Lower leg skin (tissue), 4 donors: ENCODE measurements around the gene TACR2. TPM values are rescaled to one million over a fixed set of nuclear protein-coding genes. Genes with fewer than 3 reads are reported as not detected.

Source experiments
- DNase-seq, 2 donors: peaks; one replicate each; pipeline ENCODE4 v3.0.0-alpha.2; 2019; ENCODE audit warnings: low spot score in 2 of 2
- H3K4me3 ChIP-seq: fragments of 200-600 bp; sonication (generic); 2 replicates; pipeline ENCODE4 v1.5.1; 2017; ENCODE audit warnings: mild to moderate bottlenecking, low read depth; ENCODE audit not compliant: poor library complexity, severe bottlenecking
- CTCF ChIP-seq, 3 donors: fragments of 450-650 bp; IDR thresholded peaks; one replicate each; pipeline ENCODE4 v1.5.1; 2016; ENCODE audit warnings: antibody characterized with exemption in 3 of 3, mild to moderate bottlenecking in 3 of 3, moderate library complexity in 2 of 3
- POLR2A ChIP-seq, 2 donors: fragments of 450-650 bp; IDR thresholded peaks; one replicate each; pipeline ENCODE4 v1.6.1; 2016 to 2017; ENCODE audit warnings: antibody characterized with exemption in 2 of 2, mild to moderate bottlenecking in 1 of 2, moderate library complexity in 1 of 2
- WGBS, 2 donors: methylation state at CpG; one replicate each; pipeline ENCODE4 v1.1.5; 2018; 5-methylcytosine and 5-hydroxymethylcytosine counted together
- intact Hi-C: fragments of 100-400 bp; cut with DNase I; formaldehyde crosslinking; loops from one replicate; pipeline ENCODE4 v1.15.0; 2023; ENCODE audit warnings: low total_unique reads
- total RNA-seq, 4 donors: library from RNA; depleted of rRNA; stranded (reverse); fragments of >200 nt; gene quantifications; one replicate each; pipeline ENCODE4 v1.1.0, GENCODE V29; 2016

Gene TACR2
- total RNA-seq, 4 donors from 2014 or later, result 0.29 to 1.8 (median 1.7) TPM; not detected in 1

GRCh38 chr10:69403519-69403918, 13.2 kb downstream of the TACR2 start:
- intact Hi-C loops, result loop anchor here (10.0 kb wide), 1 partner anchor 231 kb away; the partner anchor contains the start of gene FAM241B
- TF ChIP-seq POLR2A (IDR thresholded peaks at IDR 0.05) (no peak), CTCF (IDR thresholded peaks at IDR 0.05) (no peak)
- WGBS, 2 donors, result 63 to 75% methylated on average over 3 of the region's 3 CpGs

GRCh38 chr10:69403066-69403465, 13.7 kb downstream of the TACR2 start:
- no peak for DNase-seq
- TF ChIP-seq CTCF (IDR thresholded peaks at IDR 0.05), result no peak
- TF ChIP-seq POLR2A (IDR thresholded peaks at IDR 0.05), result no peak
- H3K4me3 ChIP-seq, result no peak overlapping the region
- intact Hi-C loops, result loop anchor here (10.0 kb wide), 1 partner anchor 232 kb away; the partner anchor contains the start of gene FAM241B
- WGBS, 2 donors, result 40 to 75% methylated on average over 1 of the region's 1 CpG

More at GRCh38 chr10:69403519-69403918, 13.2 kb downstream of the TACR2 start:
- no peak overlapping the region for H3K4me3 ChIP-seq
- no peak for DNase-seq

- TF ChIP-seq CTCF (IDR thresholded peaks at IDR 0.05) (no peak), POLR2A (IDR thresholded peaks at IDR 0.05) (no peak)
- DNase-seq, result no peak
- H3K4me3 ChIP-seq, result no peak overlapping the region
- 59 to 74% methylated on average over 6 of the region's 6 CpGs for WGBS, 2 donors
- intact Hi-C loops, result loop anchor here (10.0 kb wide), 1 partner anchor 232 kb away; the partner anchor contains the start of gene FAM241B
These were observed 14.3 kb downstream of the TACR2 start for GRCh38 chr10:69402386-69402785.

GRCh38 chr10:69401416-69401815, 15.3 kb downstream of the TACR2 start:
- intact Hi-C loops, result loop anchor here (10.0 kb wide), 1 partner anchor 233 kb away; the partner anchor contains the start of gene FAM241B
- WGBS, 2 donors, result 75 to 82% methylated on average over 11 of the region's 11 CpGs
- DNase-seq, result no peak
- no peak overlapping the region for H3K4me3 ChIP-seq
- no peak for TF ChIP-seq CTCF (IDR thresholded peaks at IDR 0.05)
- no peak for TF ChIP-seq POLR2A (IDR thresholded peaks at IDR 0.05)

- intact Hi-C loops, result loop anchor here (10.0 kb wide), 1 partner anchor 234 kb away; the partner anchor contains the start of gene FAM241B
- TF ChIP-seq POLR2A (IDR thresholded peaks at IDR 0.05) (no peak), CTCF (IDR thresholded peaks at IDR 0.05) (no peak)
- WGBS, 2 donors, result 96% methylated on average over 23 of the region's 23 CpGs
- DNase-seq, result no peak
- H3K4me3 ChIP-seq, result no peak overlapping the region
These were observed 15.8 kb downstream of the TACR2 start for GRCh38 chr10:69400936-69401335.

- intact Hi-C loops, result no loop called here
- DNase-seq, result no peak
- no peak for TF ChIP-seq CTCF (IDR thresholded peaks at IDR 0.05)
- TF ChIP-seq POLR2A (IDR thresholded peaks at IDR 0.05), result no peak
- 88 to 91% methylated on average over 16 of the region's 16 CpGs for WGBS, 2 donors
- H3K4me3 ChIP-seq, result no peak overlapping the region
These were observed 18.3 kb downstream of the TACR2 start for GRCh38 chr10:69398466-69398865.
